HG03457 (cell line): ENCODE data around the gene CALY.

ENCODE experiments used
- ATAC-seq: cut with Tn5 transposase; IDR thresholded peaks from one replicate; pipeline ENCODE4 v1.9.1; 2021; ENCODE audit warnings: moderate number of reproducible peaks; ENCODE audit not compliant: unreplicated experiment

Gene CALY

DNA sequence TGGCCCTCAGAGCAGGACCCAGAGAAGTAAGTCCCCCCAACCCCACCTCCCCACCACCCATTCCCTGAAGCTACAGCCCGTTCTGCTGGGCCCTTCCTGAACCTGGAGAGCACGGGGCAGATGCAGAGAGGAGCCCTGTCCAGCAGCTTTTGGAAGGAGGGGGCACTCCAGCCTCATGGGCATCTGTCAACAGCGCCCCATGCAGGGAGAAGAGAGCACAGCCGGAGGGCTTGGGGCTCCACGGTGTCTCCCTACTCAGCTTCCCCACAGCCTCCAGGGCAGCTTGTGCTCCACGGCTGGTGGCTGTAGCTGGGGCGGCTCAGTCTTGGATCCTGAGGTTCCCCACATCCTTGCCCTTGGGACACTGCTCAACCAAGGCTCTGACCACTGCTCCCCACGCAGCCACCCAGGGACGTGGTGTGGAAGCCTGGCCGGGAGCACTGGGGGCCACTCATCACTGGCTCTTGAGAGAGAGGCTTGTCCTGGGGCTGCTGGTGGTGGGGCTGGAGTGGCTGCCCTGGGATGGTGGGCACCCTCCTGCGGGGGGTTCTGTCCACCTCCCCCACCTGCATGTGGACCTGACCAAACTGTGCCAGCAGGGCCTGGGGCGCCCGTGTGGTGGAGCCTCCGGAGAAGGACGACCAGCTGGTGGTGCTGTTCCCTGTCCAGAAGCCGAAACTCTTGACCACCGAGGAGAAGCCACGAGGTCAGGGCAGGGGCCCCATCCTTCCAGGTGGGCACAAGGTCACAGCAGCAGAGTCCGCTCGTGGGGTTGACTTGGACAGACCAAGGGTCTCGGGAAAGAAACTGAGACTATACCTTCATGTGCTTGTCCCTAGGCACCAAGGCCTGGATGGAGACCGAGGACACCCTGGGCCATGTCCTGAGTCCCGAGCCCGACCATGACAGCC lies 15.0 kb upstream of the CALY start:
- no peak for ATAC-seq

DNA sequence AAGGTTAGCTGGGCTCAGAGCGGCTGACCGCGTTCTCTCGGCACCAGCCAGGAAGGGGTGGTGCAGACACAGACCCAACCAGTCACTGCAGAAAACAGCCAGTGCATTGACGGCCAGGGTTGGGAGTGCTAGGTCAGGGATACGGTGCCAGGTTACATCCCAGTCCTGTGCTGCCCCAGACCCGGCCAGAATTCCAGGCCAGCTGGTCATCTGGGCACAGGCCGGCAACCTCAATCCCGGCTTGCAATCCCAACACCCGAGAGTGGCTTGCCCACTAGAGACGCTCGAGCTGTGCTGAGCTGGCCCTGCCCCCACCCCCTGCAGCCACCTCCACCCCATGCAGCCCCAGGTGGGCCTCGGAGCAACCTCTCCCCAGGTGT lies 14.2 kb upstream of the CALY start:
- ATAC-seq: no peak

DNA sequence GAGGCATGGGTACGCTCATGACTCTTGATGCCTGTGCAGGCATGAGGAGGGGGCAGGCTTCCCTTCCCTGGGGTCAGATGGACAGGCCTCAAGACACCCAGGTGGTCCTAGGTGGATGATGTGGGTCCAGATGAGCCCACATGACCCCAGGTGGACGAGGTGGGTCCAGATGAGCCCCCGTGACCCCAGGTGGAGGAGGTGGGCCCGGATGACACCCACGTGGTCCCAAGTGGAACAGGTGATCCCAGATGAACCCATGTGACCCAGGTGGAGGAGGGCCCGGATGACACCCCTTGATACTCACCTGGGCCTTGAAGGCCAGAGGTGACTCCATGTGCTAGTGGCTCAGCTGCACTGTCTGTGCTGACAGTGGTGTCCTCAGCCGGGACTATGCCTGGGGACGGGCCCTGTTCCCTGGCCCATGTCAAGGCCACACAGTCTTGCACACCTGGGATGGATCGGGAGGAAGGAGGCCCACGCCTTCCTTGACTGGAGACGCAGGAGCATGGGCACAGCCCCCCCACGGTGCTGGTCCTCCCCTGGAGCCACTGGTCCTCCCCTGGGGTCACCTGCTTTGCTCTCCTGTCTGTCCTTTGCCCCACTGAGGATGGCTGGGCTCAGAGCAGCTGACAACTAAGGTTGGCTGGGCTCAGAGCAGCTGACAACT lies 13.7 kb upstream of the CALY start:
- no peak for ATAC-seq

DNA sequence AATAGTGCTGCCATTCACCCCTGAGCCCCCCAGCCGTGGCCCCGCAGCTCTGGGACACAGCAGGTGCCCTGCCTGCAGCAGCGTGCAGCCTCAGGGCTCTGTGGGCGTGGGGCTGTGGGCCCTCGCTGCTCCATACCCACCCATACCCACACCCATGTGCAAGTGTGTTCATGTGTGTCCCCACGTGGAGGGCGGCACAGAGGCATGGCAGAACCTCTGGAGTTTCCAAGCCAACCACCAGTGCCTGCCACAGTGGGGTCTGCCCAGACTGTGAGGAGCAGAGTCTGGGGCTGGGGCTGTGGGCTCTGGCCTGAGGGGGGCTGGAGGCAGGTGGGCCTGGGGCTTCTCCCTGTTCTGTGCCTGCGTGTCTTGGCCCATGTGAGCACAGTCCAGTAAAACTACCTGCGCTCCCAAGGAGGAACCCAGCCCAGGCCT lies 12.9 kb upstream of the CALY start:
- ATAC-seq: no peak

DNA sequence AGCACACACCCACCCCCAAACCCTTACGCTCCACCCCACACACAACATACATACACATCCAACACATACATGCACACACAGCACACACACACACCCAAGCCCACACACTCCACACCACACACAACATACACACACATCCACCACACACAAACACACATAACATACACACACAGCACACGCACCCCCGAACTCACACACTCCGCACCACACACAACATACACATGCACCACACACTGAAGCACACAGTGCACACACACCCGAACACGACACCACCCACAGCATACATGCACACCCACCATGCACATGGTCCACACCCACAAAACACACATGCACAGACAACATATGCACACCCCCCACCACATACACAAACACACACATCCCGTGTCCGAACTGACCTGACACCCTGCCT lies 12.5 kb upstream of the CALY start:
- no peak for ATAC-seq

DNA sequence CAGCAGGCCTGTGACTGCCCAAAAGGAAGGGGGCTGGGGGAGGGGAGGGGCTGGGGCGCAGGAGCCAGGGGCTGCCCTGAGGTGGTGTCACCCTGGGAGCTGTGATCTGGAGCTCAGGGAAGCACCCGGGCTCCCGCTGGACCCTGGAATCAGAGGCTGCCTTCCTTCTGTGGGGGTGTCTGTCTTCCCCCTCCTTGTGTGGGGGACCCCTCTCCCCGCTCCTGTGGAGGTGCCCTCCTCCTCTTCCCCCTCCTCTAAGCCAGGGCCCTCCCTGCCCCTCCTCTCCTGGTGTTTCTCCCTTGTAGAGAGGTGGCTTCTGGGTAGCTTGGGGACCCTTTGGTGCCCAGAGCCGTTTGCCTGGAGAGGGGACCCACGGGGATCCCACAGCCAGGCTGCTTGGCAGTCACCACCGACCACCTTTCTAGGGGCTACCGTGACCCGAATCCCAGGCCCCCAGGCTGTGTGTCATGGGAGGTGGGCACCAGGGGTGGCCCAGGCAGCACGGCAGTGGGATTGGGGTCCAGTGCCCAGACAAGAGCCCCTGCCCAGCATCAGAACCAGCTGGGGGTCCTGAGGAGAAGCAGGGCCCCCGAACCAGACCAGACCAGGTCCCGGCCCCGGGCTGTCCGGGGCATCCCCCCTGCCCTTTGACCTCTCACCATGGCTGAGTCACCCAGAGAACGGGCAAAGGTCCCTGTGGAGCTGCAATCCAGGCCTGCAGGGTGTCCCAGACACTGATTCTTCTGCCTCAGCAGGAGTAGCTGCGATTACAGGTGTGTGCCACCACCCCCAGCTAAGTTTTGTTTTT lies 11.2 kb upstream of the CALY start:
- no peak for ATAC-seq

DNA sequence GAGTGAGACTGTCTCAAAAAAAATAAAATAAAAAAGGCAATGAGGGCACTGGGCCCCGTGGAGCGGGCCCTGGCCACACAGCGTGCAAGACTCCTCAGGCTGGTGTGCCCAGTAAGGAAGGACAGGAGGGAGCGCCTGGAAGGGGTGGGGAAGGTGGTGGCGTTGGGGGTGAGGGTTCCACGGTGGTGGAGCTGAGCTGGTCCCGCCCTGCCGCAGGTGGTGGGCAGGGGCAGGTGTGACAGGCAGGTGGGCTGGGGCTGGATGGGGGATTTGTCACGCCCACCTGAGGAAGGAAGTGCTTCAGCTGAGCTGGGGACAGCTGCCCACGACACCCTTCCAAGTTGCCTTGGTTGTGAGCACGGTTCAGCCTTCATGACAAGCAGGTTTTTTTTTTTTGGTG lies 9.7 kb upstream of the CALY start:
- no peak for ATAC-seq

DNA sequence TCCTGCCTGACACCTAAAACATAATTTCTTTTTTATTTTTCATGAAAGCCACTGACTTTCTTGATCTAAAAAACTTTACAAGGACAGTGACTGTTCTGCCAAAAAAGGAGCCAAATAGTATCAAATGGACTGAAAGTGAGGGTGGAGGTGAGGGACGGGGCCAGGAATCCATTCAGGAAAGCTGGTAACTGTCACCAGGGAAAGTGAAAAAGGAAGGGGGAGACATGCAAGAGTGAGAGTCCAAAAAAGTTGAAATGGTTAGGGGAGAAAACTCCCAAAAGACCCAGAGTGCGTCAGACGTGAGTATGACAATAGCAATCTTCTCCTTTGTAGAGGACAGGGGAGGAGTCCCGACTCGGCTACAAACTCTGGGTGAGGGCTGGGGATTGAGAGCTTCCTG lies 7.5 kb upstream of the CALY start:
- ATAC-seq: no peak

DNA sequence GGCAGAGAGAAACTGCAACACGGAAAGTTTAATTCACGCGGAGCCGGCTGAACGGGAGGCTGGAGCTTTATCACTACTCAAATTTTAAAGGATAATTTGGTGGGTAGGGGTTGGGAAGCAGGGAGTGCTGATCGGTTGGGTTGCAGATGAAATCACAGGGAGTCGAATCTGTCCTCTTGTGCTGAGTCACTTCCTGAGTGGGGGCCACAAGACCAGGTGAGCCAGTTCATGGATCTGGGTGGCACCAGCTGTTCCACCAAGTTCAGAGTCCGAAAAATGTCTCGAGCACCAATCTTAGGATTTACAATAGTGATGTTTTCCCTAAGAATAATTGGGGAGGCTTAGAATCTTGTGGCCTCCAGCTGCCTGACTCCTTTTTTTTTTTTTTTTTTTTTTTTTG lies 6.9 kb upstream of the CALY start:
- no peak for ATAC-seq

DNA sequence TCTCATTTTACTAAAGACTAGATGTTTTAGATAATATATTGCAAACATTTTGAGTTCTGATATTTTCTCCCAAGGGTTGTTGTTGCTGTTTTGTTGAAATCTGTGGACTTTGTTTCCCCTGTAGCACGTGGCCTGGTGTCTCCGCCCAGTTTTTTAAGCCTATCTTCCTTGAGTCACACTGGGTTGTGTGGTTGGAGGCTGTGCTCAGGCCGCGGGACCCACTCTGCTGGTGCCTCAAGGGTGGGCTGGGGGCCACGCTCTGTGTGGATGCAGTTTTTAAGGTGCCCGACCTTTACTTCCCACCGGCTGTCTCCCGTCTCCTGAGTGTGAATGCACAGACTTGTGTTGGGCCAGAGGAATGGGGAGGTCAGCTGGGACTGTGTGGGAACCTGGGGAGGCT lies 6.2 kb upstream of the CALY start:
- no peak for ATAC-seq

DNA sequence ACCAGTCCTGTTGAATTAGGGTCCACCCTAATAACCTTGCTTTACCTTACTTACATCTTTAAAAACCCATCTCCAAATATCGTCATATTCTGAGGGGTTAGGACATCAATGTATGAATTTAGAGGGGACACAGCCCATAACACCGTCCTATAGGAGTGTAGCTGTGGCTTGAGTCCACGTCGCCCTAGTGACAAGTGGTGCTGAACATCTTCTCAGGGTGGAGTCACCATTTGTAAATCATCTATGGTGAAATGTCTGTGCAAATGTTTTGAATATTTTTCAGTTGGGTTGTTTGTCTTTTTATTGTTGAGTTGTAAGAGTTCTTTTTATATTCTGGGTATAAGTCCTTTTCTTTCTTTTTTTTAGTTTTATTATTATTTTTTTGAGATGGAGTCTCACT lies 5.3 kb upstream of the CALY start:
- no peak for ATAC-seq

DNA sequence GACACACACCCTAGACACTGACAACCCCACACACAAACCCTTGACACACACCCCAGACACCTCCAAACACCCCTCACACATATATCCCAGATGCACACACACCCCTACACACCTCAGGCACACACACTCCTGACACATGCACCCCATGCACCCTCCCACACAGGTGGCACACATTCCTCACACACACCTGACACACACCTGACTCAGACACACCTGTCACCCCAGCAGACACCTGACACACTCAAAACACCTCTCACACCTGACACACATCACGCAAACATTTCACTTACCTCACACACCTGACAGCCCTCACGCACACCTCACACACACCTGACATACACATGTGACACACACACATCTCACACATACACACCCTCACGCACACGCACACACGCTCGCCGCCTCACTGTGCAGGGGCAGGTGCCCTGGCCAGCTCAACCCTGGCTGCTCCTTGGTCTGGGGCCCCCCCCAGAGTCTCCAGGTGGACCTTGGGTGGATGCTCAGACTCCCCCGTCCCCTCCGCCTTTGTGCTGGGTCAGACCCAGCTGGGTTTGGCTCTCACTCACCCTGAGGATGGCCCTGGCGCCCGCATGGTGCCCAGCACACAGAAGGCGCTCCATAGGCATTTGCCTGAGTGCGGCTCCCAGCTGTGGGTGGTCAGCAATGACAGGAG lies 3.1 kb upstream of the CALY start:
- ATAC-seq: no peak

DNA sequence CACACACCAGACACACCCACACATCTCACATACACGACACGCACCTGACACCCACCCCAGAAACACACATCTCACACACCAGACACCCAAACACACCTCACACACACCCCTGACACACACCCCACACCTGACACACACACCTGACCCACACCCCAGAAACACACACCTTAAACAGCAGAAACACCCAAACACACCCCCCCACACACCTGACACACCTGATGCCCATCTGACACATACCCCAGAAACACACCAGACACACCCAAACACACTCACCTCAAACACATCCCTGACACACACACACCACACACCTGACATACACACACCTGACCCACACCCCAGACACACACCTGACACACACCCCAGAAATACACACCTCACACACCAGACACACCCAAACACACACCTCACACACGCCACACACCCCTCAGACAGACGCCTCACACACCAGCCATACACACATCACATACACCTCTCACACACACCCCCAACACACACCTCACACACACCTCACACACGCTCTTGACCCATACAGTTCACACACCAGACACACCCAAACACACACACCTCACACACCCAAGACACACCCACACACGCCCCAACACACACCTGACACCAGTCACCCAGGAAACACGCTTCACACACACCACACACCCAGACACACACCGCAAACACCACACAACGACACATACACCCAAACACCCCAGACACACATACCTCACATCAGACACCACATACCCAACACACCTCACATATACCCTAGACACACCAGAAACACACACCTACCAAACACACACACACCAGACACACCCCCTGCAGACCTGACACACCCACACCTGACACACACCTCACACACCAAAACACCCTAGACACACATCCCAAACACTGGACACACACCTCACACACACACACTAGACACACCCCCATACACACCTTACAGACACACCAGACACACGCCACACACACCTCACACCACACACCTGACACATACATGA lies 1.7 kb upstream of the CALY start:
- no peak for ATAC-seq

DNA sequence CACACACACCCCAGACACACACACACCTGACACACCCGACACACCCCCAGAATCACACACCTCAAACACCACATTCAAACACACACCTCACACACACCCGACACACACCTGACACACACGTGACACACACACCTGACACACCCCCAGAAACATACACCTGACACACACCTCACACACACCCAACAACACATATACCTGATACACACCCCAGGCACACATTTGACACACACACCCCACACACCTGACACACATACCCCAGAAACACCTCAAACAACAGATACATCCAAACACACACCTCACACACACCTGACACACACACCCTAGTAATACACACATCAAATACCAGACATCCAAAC lies 652 bp upstream of the CALY start:
- ATAC-seq: no peak

DNA sequence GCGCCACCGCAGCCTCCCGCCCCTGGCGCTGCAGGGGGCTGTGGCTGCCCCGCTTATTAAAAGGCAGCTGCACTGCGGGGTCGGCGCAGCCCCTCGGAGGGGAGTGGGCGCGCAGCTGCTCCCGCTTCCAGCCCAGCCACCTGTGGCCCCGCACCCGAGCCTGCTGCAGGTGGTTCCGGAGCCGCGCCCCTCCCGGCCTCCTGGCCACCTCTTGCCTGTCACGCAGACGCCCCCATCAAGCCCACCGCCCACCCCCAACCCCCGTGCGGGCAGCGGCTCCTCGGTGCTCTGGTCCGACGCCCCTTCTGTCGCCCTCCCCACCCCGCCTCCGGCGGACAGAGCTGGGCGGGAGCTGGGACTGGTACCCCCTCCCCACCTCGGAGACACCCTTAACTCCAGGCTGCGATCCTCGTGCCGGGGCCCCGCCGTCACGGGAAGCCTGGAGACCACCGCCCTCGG lies 549 bp downstream of the CALY start:
- no peak for ATAC-seq

DNA sequence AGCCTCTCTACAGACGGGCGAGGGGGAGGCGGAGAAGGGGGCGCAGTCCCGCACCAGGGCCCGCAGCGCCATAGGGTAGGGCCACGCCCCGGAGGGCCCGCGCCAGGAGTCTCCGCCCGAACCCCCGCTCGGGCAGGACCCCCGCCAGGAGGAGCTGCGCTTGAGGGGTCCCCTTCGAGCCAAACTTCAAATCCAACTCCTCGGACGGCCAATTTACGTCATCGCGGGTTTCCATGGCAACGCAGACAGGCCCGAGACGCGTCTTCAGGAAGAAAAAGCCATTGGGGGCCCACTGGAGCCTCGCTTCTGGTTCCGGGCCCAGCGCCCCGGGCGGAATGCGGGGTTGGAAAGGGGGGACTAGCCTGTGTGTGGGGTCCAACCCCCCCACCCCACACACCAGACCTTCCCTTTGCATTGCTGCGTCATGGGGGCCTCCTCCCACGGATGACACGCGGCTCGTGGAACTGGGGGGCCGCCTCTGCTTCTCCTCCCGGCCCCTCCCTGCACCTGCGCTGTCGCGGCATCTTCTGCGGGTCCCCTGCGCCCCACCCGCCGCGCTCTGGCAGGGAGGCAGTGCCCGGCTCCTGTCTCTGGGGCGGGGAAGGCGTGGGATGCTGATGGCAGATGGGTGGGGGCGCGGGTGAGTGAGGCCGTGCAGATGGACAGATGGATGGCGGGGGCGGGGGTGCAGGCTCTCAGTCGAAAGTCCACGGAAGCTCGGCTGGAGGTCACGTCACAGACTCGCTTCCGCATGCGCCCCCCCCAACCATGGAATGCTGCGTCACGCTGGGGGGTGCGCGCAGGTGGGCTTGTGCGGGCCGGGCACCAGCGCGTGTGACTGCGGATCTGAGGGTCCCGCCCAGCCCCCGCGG lies 1.2 kb downstream of the CALY start:
- ATAC-seq: no peak

DNA sequence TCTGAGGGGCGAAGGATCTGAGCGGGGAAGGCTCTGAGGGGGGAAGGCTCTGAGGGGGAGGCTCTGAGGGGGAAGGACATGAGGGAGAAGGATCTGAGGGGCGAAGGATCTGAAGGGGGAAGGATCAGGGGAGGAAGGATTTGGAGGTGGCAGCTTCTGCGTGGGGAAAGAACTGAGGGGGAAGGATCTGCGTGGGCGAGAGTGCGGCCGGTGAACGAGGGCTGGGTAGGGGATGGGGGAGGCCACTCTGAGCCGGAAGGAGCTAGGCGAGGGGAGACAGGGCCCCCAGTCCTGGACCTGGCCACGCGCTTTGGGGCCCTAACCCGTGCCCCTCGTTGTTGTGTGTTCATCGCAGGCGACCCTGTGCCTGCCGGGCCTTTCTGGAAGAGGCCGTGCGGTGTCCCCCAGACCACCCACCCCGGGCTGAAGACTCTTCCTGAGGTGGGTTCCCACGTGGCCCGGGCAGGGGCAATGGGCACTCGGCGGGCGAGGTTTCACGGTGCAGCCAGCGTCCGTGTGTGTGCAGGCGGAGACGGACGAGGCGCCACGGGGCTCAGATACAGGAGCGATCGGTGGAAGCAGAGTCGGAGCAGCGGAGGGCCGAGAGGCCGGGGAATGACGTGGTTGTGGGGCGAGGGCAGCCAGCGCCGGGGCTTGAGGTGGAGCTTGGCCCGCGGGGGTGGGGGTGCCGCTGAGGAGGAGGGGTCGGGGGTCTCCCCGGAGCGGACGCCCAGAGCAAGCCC lies 2.0 kb downstream of the CALY start:
- ATAC-seq: no peak
